ENCODE measurements around the gene TRAT1. TPM values are rescaled to one million over a fixed set of nuclear protein-coding genes. Genes with fewer than 3 reads are reported as not detected.

Gene TRAT1
- total and polyA plus RNA-seq, 2 donors (not counting 3 experiments of a cell fraction or from before 2014, with no cell fraction given): not detected

DNA sequence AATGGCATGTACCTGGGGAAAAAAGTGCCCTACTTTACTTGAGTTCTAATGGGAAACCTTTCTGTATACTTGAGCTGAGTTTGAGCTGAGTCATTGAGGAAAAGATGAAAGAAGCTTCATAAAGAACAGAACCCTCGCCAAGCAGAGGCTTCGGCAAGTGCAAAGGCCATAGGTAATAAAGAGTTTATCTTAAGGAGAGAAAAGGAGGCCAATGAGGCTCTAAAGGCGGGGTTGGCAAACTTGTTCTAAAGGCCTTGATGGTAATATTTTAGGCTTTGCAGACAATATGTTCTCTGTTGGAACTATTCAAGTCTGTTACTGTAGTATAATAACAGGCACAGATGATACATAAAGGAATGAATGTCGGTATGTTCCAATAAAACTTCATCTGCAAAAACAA lies 17.6 kb upstream of the TRAT1 start:
- H3K9ac ChIP-seq (replicated peaks; ENCODE audit: extremely low read depth, insufficient read depth, low read length): no peak overlapping the region
- H3K4me2 ChIP-seq (ENCODE audit: insufficient read depth, low read length): no peak overlapping the region
- H3K27me3 ChIP-seq (ENCODE audit: control insufficient read depth in 2 of 2, insufficient read depth in 2 of 2, low read length in 2 of 2): no peaks in the 10 kb centered on the region
- no peak overlapping the region for H3K27ac ChIP-seq (ENCODE audit: insufficient read depth, low read depth, low read length)
- no TSS peak for BruUV-seq (replicated peaks)
- H3K36me3 ChIP-seq (ENCODE audit: control insufficient read depth in 2 of 2, extremely low read depth in 1 of 2, insufficient read depth in 2 of 2, low read length in 2 of 2): no peaks in the 10 kb centered on the region
- CTCF ChIA-PET: no interaction called here
- no peaks in the 10 kb centered on the region for H3K79me2 ChIP-seq (ENCODE audit: control insufficient read depth, insufficient read depth, low read length)
- no peak for DNase-seq (ENCODE audit: low read depth, low spot score)
- no peak overlapping the region for H2AFZ ChIP-seq (ENCODE audit: low read depth, low read length)
- H3K9me3 ChIP-seq (replicated peaks; ENCODE audit: control insufficient read depth, insufficient read depth, low read length): no peaks in the 10 kb centered on the region
- TF ChIP-seq FOS (IDR thresholded peaks at IDR 0.05; ENCODE audit: borderline replicate concordance, insufficient read depth, low read length): no peak
- TF ChIP-seq EZH2 (IDR thresholded peaks at IDR 0.05; ENCODE audit: borderline replicate concordance, low read depth, low read length, severe bottlenecking): no peak
- no peak for TF ChIP-seq MYC (IDR thresholded peaks at IDR 0.05; ENCODE audit: low read depth, low read length)
- TF ChIP-seq POLR2AphosphoS5 (IDR thresholded peaks at IDR 0.05; ENCODE audit: insufficient read depth, low read depth, low read length): no peak
- TF ChIP-seq JUN (IDR thresholded peaks at IDR 0.05; ENCODE audit: borderline replicate concordance, insufficient read depth, insufficient read length, low read depth): no peak
- no peak for TF ChIP-seq POLR2A (IDR thresholded peaks at IDR 0.05; ENCODE audit: low read depth, low read length)
- TF ChIP-seq, protein P1, sequence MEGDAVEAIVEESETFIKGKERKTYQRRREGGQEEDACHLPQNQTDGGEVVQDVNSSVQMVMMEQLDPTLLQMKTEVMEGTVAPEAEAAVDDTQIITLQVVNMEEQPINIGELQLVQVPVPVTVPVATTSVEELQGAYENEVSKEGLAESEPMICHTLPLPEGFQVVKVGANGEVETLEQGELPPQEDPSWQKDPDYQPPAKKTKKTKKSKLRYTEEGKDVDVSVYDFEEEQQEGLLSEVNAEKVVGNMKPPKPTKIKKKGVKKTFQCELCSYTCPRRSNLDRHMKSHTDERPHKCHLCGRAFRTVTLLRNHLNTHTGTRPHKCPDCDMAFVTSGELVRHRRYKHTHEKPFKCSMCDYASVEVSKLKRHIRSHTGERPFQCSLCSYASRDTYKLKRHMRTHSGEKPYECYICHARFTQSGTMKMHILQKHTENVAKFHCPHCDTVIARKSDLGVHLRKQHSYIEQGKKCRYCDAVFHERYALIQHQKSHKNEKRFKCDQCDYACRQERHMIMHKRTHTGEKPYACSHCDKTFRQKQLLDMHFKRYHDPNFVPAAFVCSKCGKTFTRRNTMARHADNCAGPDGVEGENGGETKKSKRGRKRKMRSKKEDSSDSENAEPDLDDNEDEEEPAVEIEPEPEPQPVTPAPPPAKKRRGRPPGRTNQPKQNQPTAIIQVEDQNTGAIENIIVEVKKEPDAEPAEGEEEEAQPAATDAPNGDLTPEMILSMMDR (IDR thresholded peaks at IDR 0.05; ENCODE audit: extremely low read depth in 1 of 2, insufficient read depth in 1 of 2, low read depth in 1 of 2, low read length in 2 of 2): no peak
- TF ChIP-seq, protein P2, sequence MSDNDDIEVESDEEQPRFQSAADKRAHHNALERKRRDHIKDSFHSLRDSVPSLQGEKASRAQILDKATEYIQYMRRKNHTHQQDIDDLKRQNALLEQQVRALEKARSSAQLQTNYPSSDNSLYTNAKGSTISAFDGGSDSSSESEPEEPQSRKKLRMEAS (IDR thresholded peaks at IDR 0.05; ENCODE audit: insufficient read depth, insufficient read length): no peak
- no peak for TF ChIP-seq GATA2 (IDR thresholded peaks at IDR 0.05; ENCODE audit: insufficient read depth, insufficient read length, low read depth, low read length)
- FAIRE-seq: no peak
- H3K4me3 ChIP-seq (replicated peaks in 1 of 3; ENCODE audit: insufficient read depth in 1 of 3, low read depth in 1 of 3, low read length in 3 of 3): no peak overlapping the region
- H3K9me1 ChIP-seq (replicated peaks; ENCODE audit: control insufficient read depth, extremely low read depth, insufficient read depth, low read length): no peaks in the 10 kb centered on the region
- POLR2A ChIA-PET: no interaction called here
- intact Hi-C loops (cut with micrococcal nuclease): no loop called here
- dilution Hi-C loops (cut with MboI; ENCODE audit: extremely low pct_ligation_motif_present, low sequenced_read_pairs): no loop called here
- H3K4me1 ChIP-seq (ENCODE audit: control insufficient read depth, extremely low read depth, insufficient read depth, low read length): no peaks in the 10 kb centered on the region
- no peaks in the 10 kb centered on the region for H4K20me1 ChIP-seq (replicated peaks; ENCODE audit: control insufficient read depth, extremely low read depth, insufficient read depth, low read length)

Measured in endothelial cell of umbilical vein (primary cell).